HG02943 (cell line): ENCODE measurements around the gene OR2L8.
A peak's percentile ranks its signal among the peaks of the same experiment; 100 is the strongest.

ENCODE experiments used
- ATAC-seq: cut with Tn5 transposase; IDR thresholded peaks from one replicate; pipeline ENCODE4 v1.9.1; 2021; ENCODE audit warnings: mild to moderate bottlenecking, low read depth, moderate library complexity; ENCODE audit not compliant: unreplicated experiment

Gene OR2L8

GRCh38 chr1:247966532-247967204 lies 18.0 kb downstream of the OR2L8 start:
- ATAC-seq, result peak; percentile 89

GRCh38 chr1:247992986-247993385 lies 44.3 kb downstream of the OR2L8 start:
- ATAC-seq, result no peak

- no peak for ATAC-seq
Observed at GRCh38 chr1:247998811-247999210, 50.2 kb downstream of the OR2L8 start.
